HG03521 (cell line): Measurements from ENCODE around the gene IL22.
A peak's percentile ranks its signal among the peaks of the same experiment; 100 is the strongest.
"Not testable (repeated sequence)": the region's sequence is repeated elsewhere in the genome, so short reads cannot be mapped to it uniquely, and the experiment has no call there.

Experiments used
- ATAC-seq: cut with Tn5 transposase; IDR thresholded peaks from one replicate; pipeline ENCODE4 v1.9.1; 2021; ENCODE audit warnings: mild to moderate bottlenecking, moderate library complexity; ENCODE audit not compliant: unreplicated experiment

IL22 gene

DNA sequence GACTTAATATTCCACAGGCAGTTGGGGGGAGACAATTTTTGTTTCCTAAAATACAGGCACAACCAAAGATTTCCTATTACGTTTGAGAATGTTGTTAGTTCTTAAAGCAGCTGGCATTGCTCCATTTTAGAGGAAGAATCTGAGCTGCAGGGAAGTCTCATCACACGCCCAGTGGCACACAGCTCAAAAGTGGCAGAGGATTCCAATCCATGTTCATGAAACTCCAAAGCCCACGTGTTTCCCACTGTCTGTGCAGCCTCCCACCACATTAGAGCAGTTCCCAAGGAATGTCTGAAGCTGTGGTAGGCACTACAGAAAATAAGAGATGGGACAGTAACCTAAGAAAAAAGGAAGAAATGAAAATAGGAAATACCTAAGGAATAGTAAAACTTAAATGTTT is 21.7 kb downstream of the IL22 start:
- no peak for ATAC-seq

DNA sequence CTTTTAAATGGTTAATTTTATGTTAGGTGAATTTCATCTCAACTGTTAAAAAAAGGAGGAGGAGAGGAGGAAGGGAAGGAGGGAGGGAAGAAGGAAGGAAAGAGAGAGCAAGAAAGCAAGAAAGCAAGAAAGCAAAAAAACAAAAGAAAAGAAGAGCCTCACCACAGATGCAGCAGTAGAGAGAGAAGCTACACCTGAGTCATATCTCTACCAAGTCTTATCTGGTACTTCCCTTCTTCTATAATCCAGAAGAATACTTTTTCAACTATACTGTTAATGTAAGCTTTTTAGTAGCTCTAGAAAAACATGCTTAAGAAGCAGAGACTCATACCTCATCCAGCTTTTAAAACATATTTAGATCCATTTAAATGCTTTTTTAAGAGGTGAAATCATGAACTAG is 22.2 kb downstream of the IL22 start:
- ATAC-seq: no peak

GRCh38 chr12:68229956-68230355 is 23.4 kb downstream of the IL22 start:
- no peak for ATAC-seq

DNA sequence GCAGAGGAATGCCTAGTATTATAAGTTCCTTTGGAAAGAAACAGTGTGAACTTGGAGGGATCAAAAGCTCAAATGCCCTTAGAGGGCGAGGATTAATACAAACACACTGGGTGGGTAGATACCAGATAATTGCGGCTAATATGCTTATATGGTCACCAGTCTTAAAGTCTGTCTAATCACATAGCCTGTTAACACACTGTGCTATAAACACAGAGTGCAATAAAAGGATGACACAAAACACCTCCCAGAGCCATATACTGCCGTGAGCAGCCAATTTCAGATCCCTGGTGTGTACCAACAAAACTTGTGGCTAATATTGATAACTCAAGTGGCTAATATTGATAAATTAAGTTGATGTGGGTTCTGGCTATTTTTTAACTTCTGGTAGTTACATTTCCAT is 26.0 kb downstream of the IL22 start:
- no peak for ATAC-seq

GRCh38 chr12:68225576-68226476 is 27.6 kb downstream of the IL22 start, which contains the start of gene IL26:
Gene IL26, minus strand, starts transcription at chr12:68225810. Its CDS starts 54 bp downstream, at chr12:68225756.
- ATAC-seq: no peak

- no peak for ATAC-seq
Measured at GRCh38 chr12:68224613-68225285, 28.7 kb downstream of the IL22 start.

- peak; percentile 73 for ATAC-seq
Measured at GRCh38 chr12:68223067-68223747, 30.2 kb downstream of the IL22 start.

GRCh38 chr12:68222326-68222725 is 31.1 kb downstream of the IL22 start:
- ATAC-seq: no peak

GRCh38 chr12:68221497-68221896 is 31.9 kb downstream of the IL22 start:
- ATAC-seq: no peak

GRCh38 chr12:68210875-68211274 is 42.5 kb downstream of the IL22 start:
- no peak for ATAC-seq

DNA sequence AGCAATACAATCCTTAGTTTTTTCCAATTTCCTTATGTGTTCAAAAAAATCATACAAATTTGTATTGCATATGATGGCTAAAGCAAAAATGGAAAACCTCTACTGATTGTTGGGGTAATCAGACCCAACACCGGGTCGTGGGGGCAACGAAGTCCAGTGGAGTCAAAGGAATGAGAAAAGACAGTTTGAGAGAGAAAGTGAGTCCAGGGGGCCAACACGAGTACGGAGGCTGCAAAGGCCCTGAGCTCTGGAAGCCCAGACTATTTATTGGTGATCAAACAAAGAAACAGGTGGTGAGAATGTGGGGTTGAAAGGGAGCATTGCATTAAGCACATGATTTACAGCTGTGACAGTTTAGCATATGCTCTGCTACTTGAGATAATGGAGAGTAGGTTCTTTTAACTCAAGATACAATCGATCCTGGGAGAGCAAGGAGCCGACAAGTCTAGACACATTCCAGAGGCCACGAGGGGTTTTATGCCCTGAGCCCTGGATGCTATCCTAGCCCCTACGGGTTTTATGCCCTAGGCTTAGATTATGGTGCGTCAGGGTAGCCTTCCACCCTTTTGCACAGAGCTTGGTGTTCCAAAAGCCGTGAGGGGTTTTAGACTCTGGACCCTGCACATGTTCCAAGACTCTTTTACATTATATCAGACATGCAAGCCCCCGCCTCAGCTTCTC is 44.2 kb downstream of the IL22 start:
- not testable (repeated sequence) for ATAC-seq

- ATAC-seq: no peak
Measured at GRCh38 chr12:68207276-68207675, 46.1 kb downstream of the IL22 start.

- ATAC-seq: no peak
Measured at GRCh38 chr12:68206446-68206845, 47.0 kb downstream of the IL22 start.

- ATAC-seq: no peak
Measured at GRCh38 chr12:68203460-68203875, 49.9 kb downstream of the IL22 start.

- no peak for ATAC-seq
Measured at GRCh38 chr12:68200854-68201253, 52.5 kb downstream of the IL22 start.

- ATAC-seq: no peak
Measured at GRCh38 chr12:68199127-68199526, 54.3 kb downstream of the IL22 start.

- no peak for ATAC-seq
Measured at GRCh38 chr12:68198507-68199086, 54.8 kb downstream of the IL22 start.
